Activated CD4-positive, alpha-beta T cell treated with anti-CD3 and anti-CD28 coated beads, Interleukin-2, amount 50 U/mL, for 24 hours (primary cell): Measurements from ENCODE around the gene POU3F1.

ENCODE experiments used
- DNase-seq, 2 donors: peaks; one replicate each; pipeline ENCODE4 v3.0.0-alpha.2; 2020; ENCODE audit warnings: low read depth in 1 of 2, low spot score in 1 of 2

The POU3F1 gene

DNA sequence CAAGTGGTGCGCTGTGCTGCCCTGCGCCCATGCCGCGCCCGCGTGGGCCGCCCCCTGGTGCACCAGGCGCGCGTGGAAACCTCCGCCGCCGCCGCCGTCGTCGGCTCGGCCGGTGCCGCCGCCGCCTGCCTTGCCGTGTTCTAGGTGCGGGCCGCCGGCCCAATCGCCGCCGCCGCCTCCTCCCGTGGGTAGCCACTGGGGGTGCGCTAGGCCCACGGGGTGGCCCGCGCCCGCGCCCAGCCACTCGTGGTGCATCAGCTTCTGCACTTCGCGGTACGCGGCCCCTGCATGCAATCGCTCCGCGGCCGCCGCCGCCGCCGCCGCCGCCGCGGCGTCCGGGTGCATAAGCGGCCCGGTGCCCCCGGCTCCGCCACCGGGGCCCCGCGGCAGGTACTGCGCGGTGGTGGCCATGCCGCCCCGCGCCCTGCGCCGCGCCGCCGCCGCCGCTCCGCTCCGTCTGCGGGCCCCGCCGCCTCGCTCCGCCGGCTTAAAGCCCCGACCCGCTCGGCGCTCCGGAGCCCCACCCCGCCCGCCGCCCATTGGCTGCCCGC is at the start of gene POU3F1:
POU3F1 (minus strand) TSS at position 461 of the 551 bp plus-strand sequence; CDS start at position 411, 50 bp downstream.
- DNase-seq: no peak

DNA sequence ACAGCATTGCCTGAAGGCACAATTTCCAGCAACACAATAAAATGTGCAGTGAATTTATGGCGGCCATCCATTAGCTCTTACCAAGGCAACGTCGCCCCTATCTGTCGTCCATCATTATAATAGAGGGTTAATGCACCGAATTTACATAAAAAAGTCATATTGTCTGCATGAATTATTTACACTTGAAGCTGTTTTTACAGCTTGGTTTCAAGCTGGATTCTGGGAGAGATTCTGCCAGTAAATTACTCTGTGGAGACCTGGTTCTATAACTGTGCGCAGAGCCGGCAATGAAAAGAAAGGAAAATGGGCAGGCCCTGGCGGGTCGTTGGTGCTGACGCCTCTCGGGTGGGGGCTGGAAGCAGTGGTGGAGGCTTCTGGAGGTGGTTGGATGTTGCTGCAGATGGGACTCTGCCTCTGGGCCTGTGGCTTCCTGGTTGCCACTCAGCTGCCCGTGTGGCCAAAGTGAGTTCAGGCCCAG is 48.9 kb upstream of the POU3F1 start:
- DNase-seq: no peak

DNA sequence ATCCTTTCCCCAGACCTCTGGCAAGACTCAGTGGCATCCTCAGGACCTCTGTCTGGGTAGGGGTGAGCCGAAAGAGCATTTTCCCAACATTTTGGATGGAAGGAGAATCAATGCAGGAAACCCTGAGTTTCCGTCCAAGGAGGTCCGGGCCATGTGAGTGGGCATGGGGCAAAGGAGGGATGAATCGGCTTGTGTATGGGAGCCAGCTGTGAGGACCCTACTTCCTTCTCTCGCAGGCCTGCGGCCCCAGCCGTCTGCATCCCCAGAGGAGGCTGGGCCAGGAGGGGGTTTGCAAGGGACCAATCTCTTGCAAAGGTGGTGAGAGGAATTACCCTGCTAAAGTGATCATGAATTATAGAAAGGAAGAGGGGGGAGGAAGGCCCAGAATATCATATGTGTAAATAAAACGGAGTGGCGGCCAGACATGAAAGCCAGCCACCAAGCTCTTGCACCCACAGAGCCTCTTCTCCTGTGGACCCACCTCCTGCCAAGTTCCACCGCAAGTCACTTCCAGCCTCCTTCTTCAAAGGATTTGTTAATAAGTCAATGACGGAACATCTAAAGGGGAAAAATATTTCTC is 48.2 kb upstream of the POU3F1 start:
- DNase-seq: no peak

DNA sequence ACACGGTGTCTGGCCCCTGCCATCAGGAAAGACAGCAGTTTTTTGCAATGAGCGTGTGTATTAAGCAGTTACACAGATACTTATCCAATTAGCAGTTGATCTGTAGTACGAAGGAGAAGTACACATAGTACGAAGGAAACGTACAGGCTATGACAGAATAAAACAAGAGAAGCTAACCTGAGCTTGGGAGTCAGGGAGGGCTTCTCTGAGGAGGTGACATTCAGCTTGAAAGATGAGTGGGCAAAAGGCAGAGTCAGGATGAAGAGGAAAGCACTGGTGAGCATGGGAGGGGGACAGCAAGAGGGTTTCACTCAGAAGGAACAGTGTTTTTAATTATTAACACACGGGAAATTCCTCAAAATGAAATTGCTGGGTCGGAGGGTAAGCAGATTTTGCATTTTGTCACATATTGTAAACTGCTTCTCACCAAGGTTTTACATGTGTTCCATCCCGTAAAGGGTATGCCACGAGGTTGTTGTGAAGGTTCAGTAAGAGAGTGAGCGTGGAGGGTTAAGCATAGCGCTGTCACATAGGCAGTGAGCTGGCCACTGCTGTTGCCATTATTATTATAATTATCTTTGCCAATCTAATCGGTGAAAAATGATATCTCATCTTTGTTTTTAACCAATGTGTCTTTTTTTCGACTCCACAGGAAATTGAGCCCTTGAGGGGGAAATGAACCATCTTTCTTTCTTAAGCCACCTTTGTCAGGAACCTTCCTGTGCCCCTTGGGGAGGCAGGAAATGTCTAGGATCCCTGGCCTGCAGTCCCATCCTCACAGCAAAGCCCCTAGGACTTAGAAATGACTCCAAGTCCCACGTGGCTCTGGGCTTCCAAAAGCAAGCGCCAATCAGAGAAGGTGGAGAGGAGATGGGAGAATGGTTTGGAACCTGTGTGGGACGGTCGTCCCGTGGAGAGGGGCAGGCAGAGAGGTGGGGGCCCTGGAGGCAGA is 47.3 kb upstream of the POU3F1 start:
- no peak for DNase-seq

DNA sequence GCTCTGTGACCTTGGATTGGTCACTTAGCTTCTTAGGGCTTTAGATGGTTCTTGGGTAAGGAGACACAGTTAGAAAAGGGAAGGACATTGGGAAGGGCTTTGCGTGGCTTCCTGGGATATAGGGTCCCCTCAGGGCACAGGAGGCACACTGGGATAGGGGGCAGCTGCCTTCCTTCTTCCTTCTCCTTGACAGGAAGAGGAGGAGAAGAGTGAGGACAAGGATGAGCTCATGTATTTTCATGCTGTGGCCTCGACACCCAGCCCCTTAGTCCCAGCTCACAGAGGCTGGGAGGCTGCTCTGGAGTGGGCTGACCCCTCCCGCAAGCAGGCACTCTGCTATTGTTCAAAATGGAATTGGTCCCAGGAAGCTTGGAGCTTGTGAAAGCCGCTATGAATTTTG is 45.7 kb upstream of the POU3F1 start:
- no peak for DNase-seq

DNA sequence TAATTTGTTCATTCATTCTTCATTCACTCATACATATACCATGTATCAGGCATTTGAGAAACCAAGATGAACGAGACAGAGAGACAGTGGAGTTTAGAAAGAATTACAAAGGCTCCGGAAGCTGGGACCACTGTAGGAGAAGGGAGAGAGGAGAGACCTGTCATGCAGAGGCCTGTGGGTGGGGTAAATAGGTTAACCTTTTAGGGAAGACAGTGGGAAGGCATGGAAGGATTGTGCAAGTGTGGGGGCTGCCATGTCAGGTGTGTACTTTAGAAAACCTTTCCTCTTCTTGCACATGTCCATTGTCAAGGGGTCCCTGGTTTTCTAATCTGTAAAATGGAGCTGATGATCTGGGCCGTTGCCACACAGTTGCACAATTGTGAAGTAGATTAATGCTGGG is 44.2 kb upstream of the POU3F1 start:
- no peak for DNase-seq

DNA sequence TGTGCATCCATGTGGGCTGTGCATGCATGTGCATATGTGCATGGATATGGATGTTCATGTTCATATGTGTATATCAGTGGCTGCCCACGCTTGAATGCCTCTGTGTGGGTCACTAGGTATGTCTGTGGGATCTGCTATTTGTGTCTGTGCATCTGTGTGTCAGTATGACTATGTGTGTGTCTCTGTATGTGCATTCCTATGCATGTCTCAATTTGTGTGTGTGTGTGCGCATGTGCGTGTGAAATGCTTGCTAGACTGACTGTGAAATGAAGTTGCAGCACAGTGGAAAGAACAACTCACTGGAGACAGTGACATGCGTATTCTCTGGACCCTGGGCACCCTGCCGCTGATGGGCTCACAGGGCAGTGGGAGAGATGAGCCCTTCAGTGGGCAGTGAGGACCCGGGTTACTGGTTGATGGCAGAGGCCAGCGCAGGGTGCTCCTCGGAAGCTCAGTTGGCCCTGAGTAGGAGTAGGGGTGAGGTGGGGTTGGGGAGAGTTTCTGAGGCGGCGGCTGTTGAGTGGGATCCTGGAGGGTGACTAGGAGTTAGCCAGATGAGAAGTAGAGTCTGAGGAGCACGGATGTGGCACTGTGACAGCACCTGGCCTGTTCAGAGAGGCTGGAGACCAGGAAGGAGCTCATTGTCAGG is 43.2 kb upstream of the POU3F1 start:
- no peak for DNase-seq

DNA sequence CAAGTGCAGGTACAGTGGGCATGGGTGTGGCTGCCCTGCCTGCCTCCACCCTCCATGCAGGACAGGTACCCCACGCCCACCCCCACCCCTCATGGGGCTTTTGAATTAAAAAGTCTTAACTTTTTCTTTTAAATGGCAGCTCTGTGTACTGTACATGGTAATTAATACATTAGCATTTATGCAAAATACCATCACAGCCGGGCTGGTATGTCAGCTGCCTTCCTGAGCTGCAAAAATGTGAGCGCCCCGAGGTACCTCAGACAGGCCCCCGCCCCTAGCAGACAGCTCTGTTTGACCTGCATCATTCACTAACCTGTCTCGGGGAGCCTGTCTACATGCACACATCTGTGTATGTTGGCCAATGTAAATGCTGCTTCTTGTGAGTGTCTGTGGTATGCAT is 42.2 kb upstream of the POU3F1 start:
- DNase-seq: no peak

DNA sequence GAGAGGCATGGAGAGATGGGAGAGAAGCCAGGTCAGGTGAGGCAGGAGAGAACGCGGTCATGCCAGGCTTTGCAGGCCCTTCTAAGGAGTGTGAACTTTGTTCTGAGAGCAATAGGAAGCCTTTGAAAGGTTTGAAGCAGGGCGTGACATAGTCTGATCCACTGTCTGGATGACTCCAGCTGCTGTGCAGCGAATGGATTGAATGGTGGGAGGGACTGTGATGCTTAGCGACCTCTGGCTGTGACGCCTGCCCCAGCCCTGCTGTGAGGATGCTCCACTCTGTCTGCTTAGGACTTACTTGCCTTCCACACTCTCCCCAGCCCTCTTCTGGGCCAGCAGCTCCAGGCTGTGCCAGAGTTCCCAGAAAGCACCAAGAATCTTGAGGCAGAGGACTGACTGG is 41.8 kb upstream of the POU3F1 start:
- no peak for DNase-seq

DNA sequence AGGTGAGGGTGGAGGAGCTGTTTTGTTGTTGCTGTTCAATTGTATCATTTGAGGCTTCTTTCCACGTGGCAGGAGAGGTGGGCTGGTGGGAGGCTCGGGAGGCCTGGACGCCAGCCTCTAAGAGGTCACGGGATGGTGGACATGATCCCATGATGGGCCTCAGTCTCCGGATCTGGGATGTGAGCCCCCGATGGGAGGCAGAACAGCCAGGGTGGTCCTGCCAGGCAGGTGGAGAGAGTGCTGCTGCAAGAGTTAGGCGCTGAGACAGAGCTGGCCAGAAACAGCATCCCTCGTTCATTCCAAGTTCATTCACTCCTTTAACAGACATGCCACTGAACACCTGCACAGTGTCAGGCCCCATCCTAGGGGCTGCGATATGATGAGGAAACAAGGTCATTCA is 41.1 kb upstream of the POU3F1 start:
- DNase-seq: no peak

DNA sequence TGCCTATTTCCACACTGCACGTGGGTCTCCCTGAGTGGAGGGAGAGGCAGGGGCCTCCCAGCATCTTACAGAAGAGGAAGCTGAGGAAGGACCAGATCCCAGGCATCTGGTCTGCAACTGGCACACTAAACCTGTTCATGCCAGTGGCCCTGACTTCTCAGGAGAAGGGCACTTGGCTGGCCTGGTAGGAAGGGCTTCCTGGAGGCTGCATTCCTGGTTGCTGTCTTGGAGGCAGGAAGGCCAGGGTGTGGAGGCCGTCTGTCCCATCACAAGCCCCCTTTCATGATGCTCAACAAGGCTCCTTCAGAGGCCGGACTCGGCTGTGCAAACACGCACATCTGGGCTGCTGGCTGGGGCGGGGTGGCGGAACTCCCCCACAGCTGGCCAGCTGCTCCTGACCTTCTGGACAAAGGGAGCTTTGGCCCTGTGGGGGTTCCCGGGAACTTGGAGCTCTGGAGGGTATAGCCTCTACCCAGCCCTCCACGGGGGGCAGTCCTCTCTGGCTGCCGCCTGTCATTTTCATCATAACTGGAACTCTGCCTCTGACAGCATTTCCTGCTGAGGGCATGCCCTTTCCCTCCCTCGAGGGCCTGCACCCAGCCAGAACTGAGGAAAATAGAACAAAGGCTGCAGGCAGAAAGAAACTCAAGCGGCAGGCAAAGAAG is 39.2 kb upstream of the POU3F1 start:
- DNase-seq: no peak

DNA sequence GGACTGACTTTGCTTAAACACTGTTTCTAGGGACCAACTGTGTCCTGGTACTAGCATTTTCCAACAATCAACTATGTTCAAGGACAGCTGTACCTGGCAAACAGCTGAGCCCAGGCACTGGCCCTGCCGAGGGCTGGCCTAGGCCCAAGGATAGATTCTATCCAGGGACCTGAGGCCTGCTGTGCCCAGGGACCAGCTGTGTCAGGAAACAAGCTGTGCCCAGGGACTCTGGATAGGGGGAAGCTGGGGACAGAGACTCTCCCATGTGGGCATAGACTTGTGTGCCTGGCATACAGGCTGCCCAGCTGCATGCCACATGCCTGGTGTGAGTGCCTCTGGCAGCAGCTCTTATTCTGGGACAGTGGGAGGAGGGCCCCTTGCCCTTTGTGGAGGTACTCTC is 38.1 kb upstream of the POU3F1 start:
- DNase-seq: no peak

DNA sequence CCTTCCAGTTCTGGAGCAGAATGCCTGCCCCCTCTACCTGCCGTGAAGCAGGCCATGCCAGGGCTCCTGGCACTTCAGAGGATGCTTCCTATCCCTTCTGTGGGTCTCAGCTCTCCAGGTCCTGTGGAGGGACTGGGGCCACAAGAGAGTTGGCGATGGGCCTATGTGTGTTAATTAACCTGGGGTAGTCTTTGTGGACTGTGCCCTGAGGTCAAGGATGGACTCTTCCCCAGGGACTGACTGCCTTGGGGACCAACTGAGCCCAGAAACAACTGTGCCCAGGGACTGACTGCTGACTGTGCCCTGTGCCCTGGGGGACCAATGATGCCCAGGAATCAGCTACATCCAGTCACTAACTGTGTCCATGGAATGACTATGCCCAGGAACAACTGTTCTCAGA is 37.5 kb upstream of the POU3F1 start:
- no peak for DNase-seq

DNA sequence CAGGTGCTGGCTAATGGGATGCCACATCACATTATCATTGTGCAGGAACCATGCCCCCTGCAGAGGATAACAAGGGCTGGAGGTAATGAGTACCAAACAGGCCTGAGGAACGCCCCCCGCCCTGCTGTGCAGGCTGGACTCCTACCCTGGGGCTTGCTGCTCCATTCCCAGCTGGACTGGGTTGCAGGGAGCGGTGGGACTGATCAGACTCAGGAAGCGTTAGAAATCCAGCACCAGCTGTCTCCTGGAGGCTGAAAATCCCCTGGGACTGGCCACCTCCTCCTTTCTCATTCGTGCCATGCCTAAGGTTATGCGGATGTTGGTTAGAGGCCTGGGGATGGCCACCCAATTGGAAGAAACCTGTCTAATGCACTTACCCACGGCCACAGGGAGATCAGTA is 36.9 kb upstream of the POU3F1 start:
- DNase-seq: no peak

DNA sequence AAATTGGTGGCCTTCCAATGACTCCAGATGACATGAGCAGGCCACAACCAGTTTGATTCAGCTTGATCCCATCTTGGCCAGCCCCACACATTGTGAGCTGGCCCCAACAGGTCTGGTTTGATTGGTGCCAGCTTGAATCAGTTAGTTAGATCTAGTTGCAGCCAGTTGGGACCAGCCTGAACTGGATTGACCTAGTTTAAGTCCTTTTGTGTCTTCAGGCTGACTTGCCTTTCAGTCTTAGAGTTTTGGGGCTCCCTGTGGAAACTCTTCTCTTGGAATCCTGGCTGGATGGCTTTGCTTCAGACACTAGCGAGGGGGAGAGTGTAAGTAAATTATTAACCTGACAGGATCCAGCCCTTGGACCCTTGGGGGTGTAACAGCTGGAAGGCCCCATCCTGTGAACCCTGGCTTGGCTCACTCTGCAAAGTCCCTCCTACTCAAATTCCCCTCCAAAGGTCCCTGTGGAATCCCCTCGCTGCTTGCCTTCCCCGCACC is 36.2 kb upstream of the POU3F1 start:
- DNase-seq: no peak

DNA sequence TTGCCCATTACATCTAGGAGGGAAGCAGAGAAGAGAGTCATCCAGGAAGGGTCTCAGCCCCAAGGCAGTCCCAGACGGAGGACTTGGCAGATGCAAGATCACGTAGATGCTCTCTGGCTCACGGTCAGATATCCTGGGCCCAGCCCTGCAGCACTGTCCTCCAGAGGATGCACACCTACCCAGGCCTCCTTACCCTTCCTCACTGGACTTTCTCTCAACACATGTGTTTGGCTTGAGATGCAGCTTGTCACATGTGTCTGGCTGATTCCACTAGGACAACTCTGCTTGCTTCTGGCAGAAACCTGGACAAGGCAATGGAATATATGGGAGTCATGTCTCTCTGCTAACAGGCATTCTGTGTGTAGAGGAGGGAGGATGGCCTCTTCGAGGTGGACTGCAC is 32.4 kb upstream of the POU3F1 start:
- DNase-seq: no peak

DNA sequence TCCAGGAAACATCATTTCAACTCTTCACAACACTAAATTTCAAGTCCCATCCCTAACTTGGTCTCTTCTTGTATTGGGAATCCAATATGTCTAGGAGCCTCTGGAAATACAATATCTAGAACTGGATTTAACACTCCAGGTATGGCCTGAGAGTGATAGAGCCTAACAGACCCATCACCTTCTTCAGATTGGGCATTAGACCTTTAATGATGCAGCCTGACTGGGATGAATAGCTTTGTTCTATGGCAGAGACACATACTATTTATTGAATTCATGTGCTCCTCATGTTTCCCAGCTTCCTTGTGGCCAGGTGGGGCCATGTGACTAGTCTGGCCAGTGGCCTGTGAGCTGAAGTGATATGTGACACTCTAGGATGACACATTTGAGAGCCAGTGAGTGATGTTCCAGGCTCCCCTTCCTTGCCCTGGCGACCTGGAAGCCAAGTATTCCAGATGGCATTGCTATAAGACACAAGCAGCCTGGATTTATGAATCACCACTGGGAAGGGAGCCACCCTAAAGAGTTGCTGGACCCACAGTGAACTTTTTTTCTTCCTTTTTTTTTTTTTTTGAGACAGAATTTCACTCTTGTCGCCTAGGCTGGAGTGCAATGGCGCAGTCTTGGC is 31.0 kb upstream of the POU3F1 start:
- DNase-seq: no peak

DNA sequence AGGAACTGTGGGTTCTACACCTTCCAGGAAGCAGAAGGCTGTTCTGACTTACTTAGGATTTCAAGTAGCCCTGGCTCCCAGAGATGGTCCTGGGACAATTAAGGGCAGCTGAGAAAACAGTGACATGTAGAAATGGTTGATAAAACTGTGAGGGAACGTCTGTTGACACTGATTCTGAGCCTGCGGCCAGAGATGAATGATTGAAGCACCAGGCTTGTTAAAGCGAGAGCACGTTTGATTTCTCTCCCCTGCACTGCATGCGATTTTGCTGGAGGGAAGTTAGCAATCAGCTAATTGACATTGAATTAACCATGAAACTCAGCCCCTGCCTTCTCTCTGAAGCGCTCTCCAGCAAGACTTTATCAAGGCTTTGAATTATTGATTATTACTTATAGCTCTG is 29.9 kb upstream of the POU3F1 start:
- no peak for DNase-seq

DNA sequence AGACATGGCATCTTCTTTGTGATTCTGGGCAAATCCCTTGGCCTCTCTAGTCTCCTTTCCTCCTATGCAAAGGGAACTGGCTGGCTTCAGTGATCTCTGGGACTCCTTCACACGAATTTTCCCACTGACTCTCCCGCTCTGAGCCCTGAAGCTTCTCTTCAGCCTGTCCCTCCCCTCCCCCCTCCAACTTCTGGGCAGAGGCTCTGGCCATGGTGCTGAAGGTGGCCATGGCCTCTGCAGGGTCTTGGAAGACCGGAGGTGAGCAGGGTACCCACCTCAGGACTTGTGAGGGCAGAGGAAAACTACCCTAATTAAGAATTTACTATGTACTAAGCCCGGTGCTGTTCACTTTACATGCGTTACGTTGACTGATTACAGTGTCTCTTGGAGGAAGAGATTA is 29.4 kb upstream of the POU3F1 start:
- DNase-seq: no peak

DNA sequence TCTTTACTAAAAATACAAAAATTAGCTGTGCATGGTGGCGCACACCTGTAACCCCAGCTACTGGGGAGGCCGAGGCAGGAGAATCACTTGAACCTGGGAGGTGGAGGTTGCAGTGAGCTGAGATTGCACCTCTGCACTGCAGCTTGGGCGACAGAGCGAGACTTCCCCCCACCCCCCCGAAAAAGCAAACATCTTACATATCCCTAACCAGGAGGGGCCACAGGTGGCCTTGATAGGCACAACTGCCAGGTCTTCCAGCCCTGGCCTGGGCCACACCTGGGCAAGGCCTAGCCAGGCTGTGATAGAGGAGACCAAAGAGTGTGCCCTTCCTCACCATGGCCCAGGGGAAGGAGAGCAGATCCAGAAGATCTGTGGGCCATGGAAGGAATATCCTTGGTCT is 28.6 kb upstream of the POU3F1 start:
- DNase-seq: no peak

DNA sequence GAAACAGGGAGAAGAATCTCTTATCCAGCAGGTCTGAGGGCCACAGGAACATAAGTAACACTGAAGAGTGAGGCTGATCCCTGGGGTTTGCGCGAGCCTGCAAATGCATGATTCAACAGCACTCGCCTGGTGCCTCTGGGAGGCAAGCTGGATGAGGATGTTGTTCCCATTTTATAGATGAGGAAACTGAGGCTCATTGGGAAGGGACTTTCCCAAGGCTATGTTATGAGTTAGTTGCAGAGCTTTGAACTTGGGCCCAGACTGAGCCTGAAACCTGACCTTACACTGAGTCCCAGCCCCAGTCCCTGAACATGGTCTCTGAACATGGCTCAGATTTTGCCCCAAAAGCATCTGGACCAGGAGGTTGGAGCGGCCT is 27.7 kb upstream of the POU3F1 start:
- no peak for DNase-seq
